ENCODE measurements around the gene TUG1.
A peak's percentile ranks its signal among the peaks of the same experiment; 100 is the strongest.

The TUG1 gene

DNA sequence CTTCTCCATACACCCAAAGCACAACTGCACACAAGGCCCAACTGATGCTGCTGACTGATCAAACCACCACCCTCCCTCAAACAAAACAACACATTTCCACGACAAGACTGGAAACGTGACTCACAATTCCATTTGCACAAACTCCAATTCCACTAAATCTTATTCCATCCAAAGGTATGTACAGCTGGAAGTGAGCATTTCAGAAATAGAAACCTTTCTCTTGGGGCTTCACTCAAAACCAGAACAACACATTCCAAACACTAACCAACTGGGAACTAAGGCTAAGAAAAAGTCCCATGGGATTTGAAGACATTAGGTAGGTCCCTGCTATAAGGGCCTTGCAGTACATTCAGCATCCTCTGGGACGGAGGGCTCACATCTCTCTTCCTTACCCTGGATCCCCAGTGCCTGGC lies 20.1 kb upstream of the TUG1 start:
- DNase-seq, result no peak

DNA sequence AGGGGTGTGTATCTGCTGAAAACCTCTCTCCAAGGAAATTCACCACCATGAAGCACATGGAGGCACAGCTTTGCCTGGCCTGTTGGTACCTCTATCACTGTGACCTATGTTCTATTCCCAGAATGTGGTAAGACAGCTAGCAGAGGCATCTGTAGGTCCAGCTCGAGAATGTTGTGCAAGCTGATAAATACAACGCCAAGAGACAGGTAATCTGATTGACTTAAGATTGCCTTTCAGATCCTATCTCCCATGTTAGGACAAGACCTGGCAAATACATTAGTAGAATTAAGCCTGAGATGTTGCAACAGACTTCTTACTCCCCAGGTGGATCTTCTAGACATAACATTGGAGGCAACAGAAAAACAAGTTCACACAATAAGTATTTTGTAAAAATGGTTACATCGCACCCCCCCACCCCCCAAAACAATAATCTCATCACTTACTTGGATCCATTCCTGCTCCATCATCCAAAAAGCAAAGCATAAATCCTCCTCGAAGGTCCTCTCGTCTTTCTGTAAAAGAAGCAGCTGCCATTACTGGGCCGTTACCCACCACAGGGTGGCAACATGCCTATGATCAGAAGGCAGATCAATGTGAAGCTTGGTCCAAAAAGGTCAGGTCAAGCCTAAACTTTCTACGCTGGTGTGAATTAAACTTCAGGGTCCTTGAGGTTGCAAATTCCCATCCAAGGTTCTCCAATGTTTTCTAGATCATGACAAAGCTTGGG lies 19.0 kb upstream of the TUG1 start:
- no peak for DNase-seq

DNA sequence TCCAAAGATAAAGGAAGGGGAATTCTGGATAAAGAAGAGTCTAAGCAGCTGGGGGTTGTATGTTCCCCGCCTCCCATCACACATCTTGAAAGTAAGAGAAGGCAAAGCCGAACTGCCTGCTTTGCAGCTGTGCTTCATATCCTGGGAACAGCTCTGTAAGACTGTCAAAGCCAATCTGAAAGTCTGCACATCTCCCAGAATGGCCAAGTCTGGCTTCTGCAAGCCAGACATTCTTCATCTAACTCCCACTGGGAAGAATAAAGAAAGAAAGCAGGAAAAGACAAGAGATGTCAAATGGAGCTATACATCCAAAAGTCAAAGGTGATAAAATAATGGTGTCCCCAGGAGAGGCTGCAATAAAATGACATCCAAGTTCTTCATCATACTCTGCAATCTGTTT lies 15.9 kb upstream of the TUG1 start:
- DNase-seq, result no peak

DNA sequence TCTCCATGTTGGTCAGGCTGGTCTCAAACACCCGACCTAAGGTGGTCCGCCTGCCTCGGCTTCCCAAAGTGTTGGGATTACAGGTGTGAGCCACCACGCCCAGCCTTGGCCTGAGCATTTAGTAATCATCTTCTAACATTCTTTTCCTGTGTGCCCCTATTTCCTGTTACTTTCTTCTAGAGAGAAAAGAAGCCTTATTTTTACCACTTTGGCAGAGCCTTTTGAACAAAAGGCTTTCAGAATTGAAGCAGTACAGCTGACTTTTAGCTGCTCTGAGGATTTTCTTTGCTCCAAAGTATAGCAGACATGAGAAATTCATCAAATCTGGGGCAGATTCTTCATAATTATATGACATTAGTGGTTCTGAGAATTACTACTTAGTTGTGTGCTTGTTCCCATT lies 13.9 kb upstream of the TUG1 start:
- no peak for DNase-seq

DNA sequence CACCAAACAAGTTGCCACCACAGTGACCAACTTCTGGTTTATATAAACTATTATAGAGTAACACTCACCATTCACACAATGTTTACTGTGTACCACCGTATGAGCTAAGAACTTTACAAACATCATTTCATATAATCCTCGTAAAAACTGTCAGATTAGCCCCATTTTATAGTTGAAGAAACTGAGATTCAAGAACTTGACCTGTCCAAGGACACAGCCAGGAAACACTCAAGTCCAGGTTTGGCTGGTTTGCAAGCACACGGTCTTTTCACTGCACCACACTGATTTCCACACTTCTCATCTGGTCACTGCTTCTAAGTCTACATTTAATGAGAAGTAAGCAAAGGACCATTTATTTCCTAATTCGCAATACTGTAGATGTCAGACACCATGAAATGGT lies 4.2 kb upstream of the TUG1 start:
- no peak for DNase-seq

DNA sequence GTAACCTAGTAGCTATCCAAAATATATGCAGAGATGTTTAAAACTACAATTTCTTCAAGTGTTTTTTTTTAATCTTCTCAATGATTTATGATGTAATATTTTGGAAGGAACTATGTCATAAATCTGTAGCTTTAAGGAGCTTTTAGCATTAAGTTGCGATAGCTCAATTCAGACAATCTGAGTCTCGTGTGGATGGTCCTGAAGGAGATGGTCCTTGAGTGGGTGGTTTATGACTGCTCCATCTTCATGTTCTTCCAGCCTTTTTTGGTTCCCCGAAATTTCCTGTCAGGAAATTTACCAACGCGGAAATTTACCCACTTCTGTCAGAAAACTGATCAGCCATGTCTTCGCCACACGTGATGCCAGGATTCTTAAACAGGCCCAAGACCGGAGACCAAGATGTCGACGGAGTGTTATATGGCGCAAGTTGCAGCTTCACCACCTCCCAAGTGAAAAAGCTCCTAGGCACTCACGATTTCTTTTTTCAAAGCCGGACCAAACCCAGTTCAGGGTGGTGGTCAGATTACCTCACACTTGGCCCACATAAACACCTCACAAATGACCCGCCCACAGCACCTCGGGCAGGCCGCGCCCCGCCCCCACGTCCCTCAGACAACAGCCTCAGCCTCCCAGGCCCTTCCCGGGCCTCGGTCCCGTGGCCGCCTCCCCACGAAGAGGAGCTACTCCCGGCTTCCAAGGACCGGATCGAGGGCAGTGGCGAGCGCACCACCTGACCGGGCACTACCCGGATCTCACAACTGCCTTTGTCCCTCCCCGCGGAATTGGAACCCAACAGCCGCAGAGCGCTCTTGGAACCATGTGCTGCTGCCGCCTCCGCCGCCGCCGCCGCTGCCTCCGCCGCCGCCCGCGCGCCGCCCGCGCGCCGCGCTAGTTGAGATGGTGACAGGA lies 796 bp upstream of the TUG1 start, which contains the start of gene MORC2:
Gene MORC2, minus strand, starts transcription at position 760 of the 909 bp plus-strand sequence. CDS start 885 bp downstream, outside the sequence.
- DNase-seq, result no peak

DNA sequence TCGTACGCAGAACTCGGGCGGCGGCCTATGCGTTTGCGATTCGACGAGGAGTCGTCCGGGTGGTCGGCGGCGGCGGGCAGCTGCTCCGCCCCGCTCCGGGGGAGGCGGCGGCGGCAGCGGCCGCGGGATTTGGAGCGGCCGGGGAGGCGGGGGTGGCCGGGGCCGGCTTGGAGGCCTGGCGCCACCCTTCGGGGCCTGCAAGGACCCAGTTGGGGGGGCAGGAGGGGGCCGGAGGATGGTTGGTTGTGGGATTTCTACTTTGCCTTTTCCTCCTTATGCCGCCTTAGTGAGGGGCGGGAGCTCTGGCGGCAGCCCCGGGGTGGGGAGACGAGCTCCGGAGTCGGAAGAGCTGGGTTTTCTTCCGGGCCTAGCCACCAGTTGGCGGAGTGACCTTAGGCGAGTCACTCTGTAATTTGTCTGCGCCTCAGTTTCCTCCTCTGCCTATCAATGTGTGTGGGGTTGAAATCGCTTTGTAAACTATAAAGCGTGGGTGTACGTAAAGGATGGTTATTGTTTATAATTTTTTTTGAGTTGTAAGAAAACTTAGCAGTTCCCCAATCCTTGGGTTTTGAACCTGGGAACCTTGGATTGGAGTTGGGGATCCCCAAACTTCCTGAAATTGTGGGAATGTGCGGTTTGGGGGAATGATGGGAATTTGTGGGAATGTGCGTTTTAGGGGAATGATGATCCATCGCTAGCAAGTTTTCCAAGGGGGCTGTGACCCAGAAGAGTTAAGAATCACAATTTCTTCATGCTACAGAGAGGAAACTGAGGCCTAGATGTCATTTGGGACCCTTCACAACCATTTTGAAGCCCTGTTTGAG lies 679 bp downstream of the TUG1 start:
- DNase-seq, result peak; percentile 47

DNA sequence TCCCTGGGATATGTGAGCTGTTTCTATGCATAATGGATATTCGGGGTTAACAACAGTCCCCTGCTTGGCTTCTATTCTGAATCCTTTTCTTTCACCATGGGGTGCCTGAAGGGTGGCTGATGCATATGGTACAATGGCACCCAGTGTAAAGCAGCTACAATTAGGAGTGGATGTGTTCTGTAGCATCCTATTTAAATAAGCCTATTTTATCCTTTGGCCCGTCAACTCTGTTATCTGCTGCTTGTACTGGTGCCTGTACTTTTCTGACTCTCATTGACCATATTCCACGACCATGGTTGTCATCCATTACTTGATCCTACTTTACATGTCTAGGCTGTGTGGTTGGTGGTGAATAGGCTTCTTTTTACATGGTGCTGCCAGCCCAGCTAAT lies 1.3 kb downstream of the TUG1 start:
- no peak for DNase-seq

DNA sequence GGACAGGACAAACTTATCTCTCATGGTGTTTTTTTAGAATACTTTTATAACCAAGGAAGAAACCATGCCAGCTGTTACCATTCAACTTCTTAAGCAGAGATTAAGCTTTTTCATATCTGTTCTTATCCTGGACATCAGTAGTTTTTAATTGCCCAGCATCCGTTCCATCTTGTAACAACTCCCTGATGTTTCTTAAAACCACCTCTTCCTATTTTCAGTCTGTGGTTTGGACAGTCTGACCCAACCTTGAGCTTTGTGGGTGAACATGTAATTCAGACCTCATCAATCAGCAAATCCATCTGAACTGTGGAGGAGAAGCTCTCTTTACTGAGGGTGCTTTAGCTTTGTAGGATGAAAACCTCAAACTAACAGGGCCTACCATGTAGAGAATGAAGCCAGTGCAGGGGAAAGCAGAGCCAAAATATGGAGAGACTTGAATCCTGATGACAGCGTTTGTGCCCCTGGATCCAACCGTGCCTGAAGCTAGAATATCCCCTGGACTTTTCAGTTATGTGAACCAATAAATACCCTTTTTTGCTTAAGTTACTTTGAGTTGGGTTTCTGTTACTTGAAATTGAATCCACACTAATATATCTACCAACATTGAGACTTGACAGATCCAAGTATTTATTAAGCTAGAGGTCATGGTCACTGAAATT lies 9.4 kb downstream of the TUG1 start:
- DNase-seq, result no peak

DNA sequence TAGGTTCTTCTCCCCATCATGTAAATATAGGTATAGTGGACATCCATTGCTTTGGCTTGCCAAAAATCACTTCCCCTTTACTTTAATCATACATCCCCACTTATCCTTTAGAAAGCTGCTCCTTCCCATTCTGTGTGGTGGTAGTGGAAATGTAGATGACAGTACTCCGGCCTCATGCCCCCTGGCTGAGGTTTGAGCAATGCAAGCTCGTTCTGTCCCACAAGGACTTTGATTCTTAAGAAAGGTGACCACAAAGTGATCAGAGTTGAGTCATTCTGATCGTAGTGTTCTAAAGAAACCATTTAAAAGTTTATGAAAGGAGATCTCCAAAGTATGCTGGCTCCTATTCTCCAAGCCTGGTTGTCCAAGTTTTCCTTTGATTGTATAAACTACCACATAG lies 10.9 kb downstream of the TUG1 start:
- no peak for DNase-seq

DNA sequence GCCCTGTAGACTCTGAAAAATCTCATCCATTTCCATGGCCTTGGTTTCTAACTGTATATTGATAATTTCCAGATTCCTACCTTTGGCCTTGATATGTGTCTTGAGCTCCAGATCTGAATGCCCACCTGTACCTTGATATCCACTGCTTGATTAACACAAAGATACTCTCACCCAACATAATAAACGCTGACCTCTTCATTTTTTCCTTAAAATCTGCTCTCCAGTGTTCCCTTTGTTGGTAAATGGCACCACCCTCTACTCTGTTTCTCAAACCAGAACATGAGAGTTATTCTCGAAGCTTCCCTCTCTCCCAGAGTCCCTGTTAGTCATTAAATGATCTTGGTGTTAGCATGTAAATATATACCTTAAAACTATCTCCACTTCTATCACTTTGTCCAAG lies 13.4 kb downstream of the TUG1 start:
- no peak for DNase-seq

DNA sequence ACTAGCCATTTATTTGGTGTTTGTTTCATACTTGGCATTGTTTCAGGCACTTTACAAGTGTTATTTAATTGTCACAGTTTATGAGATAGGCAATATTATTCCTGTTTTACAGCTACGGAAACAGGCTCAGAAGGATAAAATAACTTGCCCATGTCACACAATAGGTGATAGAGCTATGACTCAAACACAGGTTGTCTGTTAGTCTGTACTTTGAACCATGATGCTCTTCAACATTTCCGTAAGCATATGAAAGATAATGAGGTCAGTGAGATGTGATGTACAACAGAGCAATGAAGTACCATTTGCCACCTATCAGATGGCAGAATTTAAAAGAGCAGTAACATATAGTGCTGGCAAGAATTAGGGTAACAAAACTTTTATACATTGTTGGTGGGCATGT lies 15.3 kb downstream of the TUG1 start:
- no peak for DNase-seq

DNA sequence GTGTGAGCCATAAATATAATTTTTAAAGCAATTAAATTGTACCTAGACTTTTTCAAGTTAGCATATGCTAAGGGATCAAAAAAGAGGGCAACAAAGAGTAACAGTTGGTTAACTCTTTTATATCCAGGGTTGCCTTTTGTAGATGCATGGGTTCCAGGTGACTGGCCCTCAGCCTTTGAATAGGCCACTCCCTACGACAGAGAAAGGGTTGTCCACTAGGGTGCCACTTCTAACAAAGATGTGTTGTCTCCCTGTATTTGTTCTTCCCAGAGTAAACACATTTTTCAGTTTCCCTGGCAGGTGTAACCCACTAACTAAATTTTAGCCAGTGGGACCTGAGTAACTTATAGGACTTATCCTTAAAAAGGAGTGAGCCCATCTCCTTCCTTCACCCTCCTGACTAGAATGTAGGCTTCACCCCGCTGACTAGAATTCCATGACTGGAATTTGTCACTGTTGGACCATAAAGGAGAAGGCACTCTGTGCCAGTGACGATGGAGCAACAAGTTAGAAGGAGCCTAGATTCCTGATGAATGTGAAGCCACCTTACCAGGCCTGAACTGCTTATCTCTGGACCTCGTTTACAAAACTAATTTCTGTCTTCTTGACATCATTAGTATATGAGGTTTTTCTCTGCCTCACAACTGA lies 16.6 kb downstream of the TUG1 start:
- DNase-seq, result no peak

DNA sequence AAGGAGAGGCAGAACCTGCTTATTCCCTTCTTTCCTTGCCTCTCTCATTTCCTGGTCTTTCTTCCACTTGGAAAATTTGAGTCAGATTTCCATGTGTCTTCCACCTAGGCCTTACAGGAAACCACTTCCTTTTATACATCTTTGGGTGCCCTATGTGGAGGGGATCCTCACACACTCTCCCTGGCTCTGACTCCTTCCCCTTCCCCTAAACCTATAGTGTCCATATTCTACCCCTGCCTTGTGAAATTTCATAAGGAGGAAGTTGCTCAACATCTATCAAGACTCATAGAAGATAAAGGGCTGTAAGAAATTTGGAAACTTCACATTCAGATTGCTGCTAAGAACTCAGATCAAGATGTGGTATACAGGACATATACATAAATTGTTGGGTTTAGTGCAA lies 20.4 kb downstream of the TUG1 start:
- no peak for DNase-seq

DNA sequence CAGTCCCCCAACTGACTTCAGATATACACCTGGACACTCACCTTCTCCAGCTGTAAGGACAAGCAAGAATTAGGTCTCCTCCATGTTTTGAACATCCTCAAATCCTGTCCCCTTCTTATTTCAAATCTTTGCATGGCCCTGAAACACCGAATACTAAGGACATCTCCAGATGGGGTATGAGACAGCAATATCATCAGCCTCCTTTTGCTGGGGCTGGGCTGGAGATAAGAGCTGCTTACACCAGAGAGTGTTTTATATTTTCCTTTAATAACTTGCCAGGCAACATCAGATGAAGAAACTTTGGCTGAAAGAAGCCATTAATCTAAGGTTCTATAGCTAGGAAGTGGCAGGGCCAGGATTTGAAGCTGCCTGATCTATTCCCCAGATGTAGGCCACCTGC lies 21.6 kb downstream of the TUG1 start:
- DNase-seq, result no peak

DNA sequence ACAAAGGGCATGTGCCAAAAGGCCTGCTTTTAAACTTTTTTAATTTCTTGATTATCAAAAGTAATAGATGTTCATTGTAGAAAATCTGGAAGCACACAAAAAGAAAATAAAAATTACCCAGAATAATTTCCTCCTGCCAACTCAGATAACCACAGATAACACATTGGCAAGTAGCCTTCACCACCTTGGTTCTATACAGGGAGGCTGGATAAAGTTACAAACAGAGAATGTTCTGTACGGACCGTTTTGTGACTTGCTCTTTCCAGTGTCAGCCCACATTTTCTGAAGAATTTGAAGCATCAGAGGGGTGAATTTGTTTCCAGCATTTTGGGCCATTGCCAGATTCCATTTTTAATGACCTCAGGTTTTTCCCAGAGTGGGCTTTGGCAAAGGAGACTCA lies 23.5 kb downstream of the TUG1 start:
- DNase-seq, result no peak

DNA sequence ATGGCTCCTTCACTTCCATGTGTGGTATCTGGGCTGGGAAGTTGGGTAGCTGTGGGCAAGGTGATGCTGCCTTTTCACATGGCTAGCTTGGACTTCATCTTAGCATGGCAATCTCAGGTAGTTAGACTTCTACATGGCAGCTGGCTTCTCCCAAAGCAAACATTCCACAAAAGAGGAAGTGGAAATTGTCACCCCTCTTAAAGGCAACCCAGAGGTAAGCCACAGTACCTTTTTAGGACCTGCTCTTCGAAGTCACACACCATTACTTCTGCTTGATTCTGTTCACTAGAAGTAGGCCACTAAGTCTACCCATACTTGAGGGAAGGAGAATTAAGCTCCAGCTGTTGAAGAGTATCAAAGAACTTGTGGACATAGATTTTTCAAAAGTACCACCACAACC lies 25.9 kb downstream of the TUG1 start:
- no peak for DNase-seq

DNA sequence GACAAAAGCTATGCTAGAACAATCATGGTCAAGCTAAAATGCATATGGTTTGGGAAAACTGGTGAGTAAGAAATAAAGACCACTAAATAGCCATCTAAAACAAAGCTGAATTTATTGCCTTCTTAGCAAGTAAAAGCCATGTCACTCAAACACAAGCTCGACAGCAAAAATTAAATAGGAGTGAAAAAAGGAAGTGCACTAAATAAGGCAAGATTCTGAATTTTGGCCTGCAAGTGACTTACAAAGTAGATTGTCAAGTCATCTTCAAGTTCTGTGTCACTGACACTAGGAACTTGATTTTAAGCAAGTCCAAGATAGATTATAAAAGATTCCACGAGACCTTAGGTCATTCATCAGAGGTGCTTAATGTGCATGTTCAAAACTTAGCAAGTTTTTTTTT lies 27.4 kb downstream of the TUG1 start:
- no peak for DNase-seq

DNA sequence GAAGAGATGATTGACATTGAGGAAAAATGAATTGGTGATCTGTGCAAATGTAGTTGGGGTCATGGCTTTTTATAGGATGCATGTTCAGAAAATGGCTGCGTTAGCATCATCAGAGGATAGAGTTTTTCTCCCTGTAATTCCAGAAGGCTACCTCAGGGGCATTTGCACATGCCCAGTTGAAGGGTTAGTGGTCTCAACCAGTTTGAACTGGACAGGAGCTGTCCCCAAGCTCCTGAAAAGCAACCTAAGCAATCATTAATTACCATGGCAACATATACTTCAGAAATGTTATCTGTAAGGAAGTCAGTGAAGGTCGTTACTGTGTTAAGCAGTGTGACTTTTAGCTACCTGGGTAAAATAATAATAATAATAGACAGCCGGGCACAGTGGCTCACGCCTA lies 29.3 kb downstream of the TUG1 start:
- no peak for DNase-seq

DNA sequence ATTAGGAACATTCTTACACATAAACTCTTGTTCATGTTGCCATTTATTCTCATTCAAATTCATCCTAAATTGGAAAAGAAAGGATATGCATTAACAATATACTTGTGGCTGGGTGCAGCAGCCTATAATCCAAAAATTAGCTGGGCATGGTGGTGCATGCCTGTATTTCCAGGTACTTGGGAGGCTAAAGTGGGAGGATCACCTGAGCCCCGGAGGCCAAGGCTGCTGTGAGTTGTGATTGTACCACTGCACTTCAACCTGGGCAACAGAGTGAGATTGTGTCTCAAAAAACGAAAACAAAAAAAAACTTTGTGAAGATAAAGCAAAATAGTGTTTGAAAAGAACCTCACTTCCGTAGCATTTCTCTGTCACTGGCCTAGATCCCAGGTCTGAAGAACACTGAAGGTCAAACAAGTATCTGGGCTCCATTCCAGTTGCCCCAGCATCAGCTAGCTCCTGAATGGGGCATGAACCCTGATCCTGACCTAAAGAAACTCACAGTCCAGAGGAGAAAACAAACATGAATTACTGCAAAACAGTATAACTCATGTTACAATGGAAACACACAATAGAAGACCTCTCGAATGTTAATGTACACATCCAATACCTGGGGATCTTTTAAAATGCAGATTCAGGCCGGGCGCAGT lies 32.2 kb downstream of the TUG1 start:
- DNase-seq, result no peak

DNA sequence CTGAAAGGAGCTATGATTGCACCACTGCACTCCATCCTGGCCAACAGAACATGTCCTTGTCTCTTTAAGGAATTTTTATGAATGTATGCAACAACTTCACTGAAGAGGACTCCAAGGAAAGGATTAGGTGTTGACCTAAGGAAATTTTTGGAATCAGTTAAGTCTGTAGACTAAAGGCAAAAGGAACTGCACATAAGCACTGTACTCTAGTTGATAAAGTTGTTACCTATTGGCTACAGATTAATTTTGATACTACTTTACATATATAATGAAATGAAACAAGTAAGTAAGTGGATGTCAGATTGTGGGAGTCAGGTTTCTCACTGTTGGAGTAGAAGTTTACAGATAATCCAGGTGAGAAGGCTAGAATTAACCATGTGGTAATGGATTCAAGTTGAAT lies 36.5 kb downstream of the TUG1 start:
- DNase-seq, result no peak
